ENCODE data around the gene NOTCH4. TPM values are rescaled to one million over a fixed set of nuclear protein-coding genes. Genes with fewer than 3 reads are reported as not detected.
A peak's percentile ranks its signal among the peaks of the same experiment; 100 is the strongest.

Gene NOTCH4
- total RNA-seq, 1 donor from 2014 or later: 9.9 TPM

DNA sequence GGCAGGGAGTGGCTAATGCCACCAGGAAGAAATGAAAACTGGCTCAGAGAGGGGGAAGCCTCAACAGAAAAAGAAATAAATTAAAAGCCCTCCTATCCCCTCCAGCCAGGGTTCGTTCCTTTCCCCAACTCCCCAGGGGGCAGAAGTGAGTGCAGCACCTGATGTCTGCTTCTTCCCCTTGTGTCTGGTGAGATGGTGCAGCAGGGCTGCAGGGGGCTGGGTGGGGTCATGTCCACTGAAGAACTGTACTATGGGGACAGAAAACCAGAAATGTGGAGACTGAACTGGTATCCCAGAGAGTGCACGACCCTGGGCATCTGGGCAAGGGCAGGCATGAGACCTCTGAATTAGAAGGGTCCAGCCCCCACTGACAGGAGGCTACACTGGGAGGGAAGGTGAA is 55.5 kb downstream of the NOTCH4 start:
- H3K4me1 ChIP-seq (ENCODE audit: control insufficient read depth in 3 of 3, insufficient read depth in 3 of 3, low read length in 3 of 3): peaks cover 0 to 6% (median 0%) of the 10 kb centered on the region in 3 donors
- no peak overlapping the region for H3K9ac ChIP-seq (ENCODE audit: low read depth in 1 of 3, low read length in 3 of 3)
- H3K4me3 ChIP-seq (ENCODE audit: low read length in 3 of 3): no peak overlapping the region
- peaks cover 36 to 58% (median 43%) of the 10 kb centered on the region in 3 donors for H3K36me3 ChIP-seq (ENCODE audit: control insufficient read depth in 3 of 3, insufficient read depth in 3 of 3, low read length in 3 of 3)
- H3K27ac ChIP-seq (ENCODE audit: low read depth, low read length): no peak overlapping the region
- H3K9me3 ChIP-seq (ENCODE audit: control insufficient read depth in 3 of 3, low read length in 3 of 3): no peaks in the 10 kb centered on the region
- H3K27me3 ChIP-seq (ENCODE audit: control insufficient read depth in 3 of 3, insufficient read depth in 3 of 3, low read length in 3 of 3): no peaks in the 10 kb centered on the region

DNA sequence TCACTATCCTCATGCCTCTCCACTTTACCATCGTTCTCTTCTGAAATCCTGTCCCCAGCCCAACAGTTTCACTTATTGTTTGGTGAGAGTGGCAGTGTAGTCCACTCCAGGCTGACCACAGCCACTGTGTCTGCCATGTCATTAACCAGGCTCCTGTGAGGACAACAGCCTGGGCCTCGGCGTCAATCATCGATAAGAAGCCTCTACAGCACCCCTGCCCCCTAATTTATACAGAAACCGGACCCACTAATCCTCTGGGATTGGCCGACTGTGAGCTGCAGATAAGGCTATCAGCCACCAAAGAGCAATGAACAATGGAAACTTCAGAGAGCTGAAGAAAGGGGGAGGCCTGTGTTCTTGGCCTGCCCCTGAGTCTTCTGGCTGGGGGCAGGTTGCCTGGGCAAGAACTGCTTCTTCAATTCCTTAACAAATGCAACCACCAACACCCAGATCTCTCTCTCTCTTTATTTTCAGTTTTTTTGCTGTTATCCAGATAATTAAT is 56.1 kb downstream of the NOTCH4 start:
- H3K9me3 ChIP-seq (ENCODE audit: control insufficient read depth in 3 of 3, low read length in 3 of 3): no peaks in the 10 kb centered on the region
- H3K4me3 ChIP-seq (ENCODE audit: low read length in 3 of 3): no peak overlapping the region
- H3K36me3 ChIP-seq (ENCODE audit: control insufficient read depth in 3 of 3, insufficient read depth in 3 of 3, low read length in 3 of 3): peaks cover 40 to 62% (median 43%) of the 10 kb centered on the region in 3 donors
- no peaks in the 10 kb centered on the region for H3K27me3 ChIP-seq (ENCODE audit: control insufficient read depth in 3 of 3, insufficient read depth in 3 of 3, low read length in 3 of 3)
- no peak overlapping the region for H3K9ac ChIP-seq (ENCODE audit: low read depth in 1 of 3, low read length in 3 of 3)
- peaks cover 0 to under 1% (median 0%) of the 10 kb centered on the region in 3 donors for H3K4me1 ChIP-seq (ENCODE audit: control insufficient read depth in 3 of 3, insufficient read depth in 3 of 3, low read length in 3 of 3)
- no peak overlapping the region for H3K27ac ChIP-seq (ENCODE audit: low read depth, low read length)

DNA sequence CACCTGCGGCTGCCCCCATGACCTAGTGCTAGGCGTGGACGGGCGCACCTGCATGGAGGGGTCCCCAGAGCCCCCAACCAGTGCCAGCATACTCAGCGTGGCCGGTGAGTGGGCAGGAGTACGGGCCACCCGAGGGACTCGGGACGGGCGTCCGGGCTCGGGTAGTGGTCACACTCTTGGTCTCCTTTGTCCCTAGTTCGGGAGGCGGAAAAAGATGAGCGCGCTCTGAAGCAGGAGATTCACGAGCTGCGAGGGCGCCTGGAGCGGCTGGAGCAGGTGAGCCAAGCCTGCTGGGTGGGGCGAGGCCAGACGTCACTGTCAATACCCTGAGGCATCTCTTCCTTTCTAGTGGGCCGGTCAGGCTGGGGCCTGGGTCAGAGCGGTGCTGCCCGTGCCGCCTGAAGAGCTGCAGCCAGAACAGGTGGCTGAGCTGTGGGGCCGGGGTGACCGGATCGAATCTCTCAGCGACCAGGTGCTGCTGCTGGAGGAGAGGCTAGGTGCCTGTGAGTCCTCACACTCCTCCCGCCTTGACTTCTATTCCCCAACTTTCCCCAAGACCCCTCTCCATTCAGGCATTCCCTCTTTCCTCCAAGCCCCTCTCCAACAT is 56.6 kb downstream of the NOTCH4 start:
- no peak overlapping the region for H3K9ac ChIP-seq (ENCODE audit: low read depth in 1 of 3, low read length in 3 of 3)
- H3K9me3 ChIP-seq (ENCODE audit: control insufficient read depth in 3 of 3, low read length in 3 of 3): no peaks in the 10 kb centered on the region
- peaks cover 0 to 5% (median 0%) of the 10 kb centered on the region in 3 donors for H3K4me1 ChIP-seq (ENCODE audit: control insufficient read depth in 3 of 3, insufficient read depth in 3 of 3, low read length in 3 of 3)
- no peaks in the 10 kb centered on the region for H3K27me3 ChIP-seq (ENCODE audit: control insufficient read depth in 3 of 3, insufficient read depth in 3 of 3, low read length in 3 of 3)
- peaks cover 43 to 68% (median 44%) of the 10 kb centered on the region in 3 donors for H3K36me3 ChIP-seq (ENCODE audit: control insufficient read depth in 3 of 3, insufficient read depth in 3 of 3, low read length in 3 of 3)
- H3K4me3 ChIP-seq (ENCODE audit: low read length in 3 of 3): no peak overlapping the region
- H3K27ac ChIP-seq (ENCODE audit: low read depth, low read length): no peak overlapping the region

DNA sequence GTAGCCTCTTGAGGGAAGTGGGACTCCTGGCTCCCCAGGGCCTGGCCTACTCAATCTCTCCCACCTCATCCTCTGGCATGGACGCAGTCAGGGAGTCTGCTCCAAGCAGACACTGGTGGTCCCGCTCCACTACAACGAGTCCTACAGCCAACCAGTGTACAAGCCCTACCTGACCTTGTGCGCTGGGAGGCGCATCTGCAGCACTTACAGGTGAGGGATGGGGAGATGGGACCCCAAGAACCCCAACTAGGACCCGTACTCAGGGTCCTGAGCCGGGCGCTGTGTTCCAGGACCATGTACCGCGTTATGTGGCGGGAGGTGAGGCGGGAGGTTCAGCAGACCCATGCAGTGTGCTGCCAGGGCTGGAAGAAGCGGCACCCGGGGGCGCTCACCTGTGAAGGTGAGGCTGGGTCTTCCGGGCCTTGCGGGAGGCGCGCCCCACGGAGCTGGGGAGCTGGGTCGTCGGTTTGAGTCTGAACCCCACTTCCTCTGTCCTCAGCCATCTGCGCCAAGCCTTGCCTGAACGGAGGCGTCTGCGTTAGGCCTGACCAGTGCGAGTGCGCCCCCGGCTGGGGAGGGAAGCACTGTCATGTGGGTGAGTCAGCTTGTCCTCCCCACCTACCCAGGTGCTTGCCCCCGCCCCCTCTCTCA is 57.3 kb downstream of the NOTCH4 start:
- no peak overlapping the region for H3K27ac ChIP-seq (ENCODE audit: low read depth, low read length)
- no peaks in the 10 kb centered on the region for H3K27me3 ChIP-seq (ENCODE audit: control insufficient read depth in 3 of 3, insufficient read depth in 3 of 3, low read length in 3 of 3)
- no peak overlapping the region for H3K9ac ChIP-seq (ENCODE audit: low read depth in 1 of 3, low read length in 3 of 3)
- H3K36me3 ChIP-seq (ENCODE audit: control insufficient read depth in 3 of 3, insufficient read depth in 3 of 3, low read length in 3 of 3): peaks cover 43 to 68% (median 45%) of the 10 kb centered on the region in 3 donors
- peaks cover 0 to 5% (median 0%) of the 10 kb centered on the region in 3 donors for H3K4me1 ChIP-seq (ENCODE audit: control insufficient read depth in 3 of 3, insufficient read depth in 3 of 3, low read length in 3 of 3)
- no peak overlapping the region for H3K4me3 ChIP-seq (ENCODE audit: low read length in 3 of 3)
- no peaks in the 10 kb centered on the region for H3K9me3 ChIP-seq (ENCODE audit: control insufficient read depth in 3 of 3, low read length in 3 of 3)

DNA sequence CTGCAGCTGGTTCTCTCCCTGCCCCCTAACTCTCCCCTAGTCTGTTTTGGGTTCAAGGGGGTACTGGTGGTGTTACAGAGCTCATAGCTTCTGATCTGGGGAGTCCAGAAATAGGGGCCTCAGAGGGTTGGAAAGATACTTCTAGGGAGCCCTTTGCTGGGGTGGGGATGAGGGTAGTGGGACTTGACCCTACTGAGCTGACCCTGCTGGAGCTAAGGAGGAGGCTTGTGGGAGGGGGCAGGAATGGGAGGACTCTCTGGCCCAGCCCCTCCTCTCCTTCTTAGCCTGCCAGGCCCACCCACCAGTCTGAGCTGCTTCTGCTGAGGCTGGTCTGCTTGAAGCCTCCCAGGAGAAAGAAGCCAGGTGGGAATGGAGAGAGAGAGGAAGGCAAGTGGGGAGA is 59.6 kb downstream of the NOTCH4 start, which contains the start of gene EGFL8:
Gene EGFL8, plus strand, starts transcription at position 301 of the 400 bp plus-strand sequence. CDS start 1,571 bp downstream, outside the sequence.
- peaks cover 24 to 48% (median 29%) of the 10 kb centered on the region in 3 donors for H3K36me3 ChIP-seq (ENCODE audit: control insufficient read depth in 3 of 3, insufficient read depth in 3 of 3, low read length in 3 of 3)
- no peak within 1 kb of the TSS for H3K27ac ChIP-seq (ENCODE audit: low read depth, low read length)
- H3K4me3 ChIP-seq (ENCODE audit: low read length in 3 of 3): no peak within 1 kb of the TSS
- peak within 1 kb of the TSS in 1 of 3 donors; percentile 45 for H3K9ac ChIP-seq (ENCODE audit: low read depth in 1 of 3, low read length in 3 of 3)
- H3K27me3 ChIP-seq (ENCODE audit: control insufficient read depth in 3 of 3, insufficient read depth in 3 of 3, low read length in 3 of 3): no peaks in the 10 kb centered on the region
- no peaks in the 10 kb centered on the region for H3K9me3 ChIP-seq (ENCODE audit: control insufficient read depth in 3 of 3, low read length in 3 of 3)
- peaks cover 0 to 5% (median 0%) of the 10 kb centered on the region in 3 donors for H3K4me1 ChIP-seq (ENCODE audit: control insufficient read depth in 3 of 3, insufficient read depth in 3 of 3, low read length in 3 of 3)

DNA sequence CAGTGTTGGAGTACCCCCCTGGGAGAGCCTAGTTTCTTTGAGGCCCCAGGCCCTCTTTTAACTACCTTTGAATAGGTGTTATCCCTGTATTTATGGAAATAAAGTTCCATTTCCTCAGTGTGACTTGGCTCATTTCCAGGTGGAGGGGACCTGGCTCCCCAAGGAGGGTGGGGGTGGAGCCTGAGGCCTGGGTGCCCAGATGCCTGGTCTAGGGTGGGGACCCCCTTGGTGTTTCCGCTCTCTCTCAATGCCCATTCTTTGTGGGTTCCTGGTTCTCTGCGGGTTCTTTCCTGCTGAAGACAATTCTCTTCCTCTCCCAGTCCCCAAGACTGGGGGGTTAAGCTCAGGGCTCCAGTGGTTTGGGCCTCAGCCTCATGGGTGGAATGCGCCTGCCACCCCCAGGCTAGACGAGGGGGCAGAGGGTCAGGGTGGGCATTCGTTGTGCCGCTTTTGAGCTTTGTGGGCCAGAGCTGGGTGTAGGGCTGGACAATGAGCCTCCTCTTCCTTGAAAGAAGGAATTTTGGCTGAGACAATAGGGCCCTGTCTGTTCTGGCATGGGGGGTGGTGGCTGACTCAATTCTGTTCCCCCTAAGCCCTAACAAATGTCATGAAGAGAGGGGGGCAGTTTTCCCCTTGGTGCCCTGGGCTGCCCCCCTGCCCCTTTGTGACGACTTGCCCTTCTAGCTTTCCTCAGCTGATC is 60.2 kb downstream of the NOTCH4 start:
- Histone ChIP-seq H3K9me3 (ENCODE audit: control insufficient read depth in 3 of 3, low read length in 3 of 3) (no peaks in the 10 kb centered on the region), H3K4me3 (ENCODE audit: low read length in 3 of 3) (no peak overlapping the region), H3K9ac (ENCODE audit: low read depth in 1 of 3, low read length in 3 of 3) (peak overlapping the region in 1 of 3 donors; percentile 45), H3K36me3 (ENCODE audit: control insufficient read depth in 3 of 3, insufficient read depth in 3 of 3, low read length in 3 of 3) (peaks cover 19 to 44% (median 26%) of the 10 kb centered on the region in 3 donors), H3K27ac (ENCODE audit: low read depth, low read length) (no peak overlapping the region), H3K4me1 (ENCODE audit: control insufficient read depth in 3 of 3, insufficient read depth in 3 of 3, low read length in 3 of 3) (peaks cover 0 to 5% (median 0%) of the 10 kb centered on the region in 3 donors), H3K27me3 (ENCODE audit: control insufficient read depth in 3 of 3, insufficient read depth in 3 of 3, low read length in 3 of 3) (no peaks in the 10 kb centered on the region)

DNA sequence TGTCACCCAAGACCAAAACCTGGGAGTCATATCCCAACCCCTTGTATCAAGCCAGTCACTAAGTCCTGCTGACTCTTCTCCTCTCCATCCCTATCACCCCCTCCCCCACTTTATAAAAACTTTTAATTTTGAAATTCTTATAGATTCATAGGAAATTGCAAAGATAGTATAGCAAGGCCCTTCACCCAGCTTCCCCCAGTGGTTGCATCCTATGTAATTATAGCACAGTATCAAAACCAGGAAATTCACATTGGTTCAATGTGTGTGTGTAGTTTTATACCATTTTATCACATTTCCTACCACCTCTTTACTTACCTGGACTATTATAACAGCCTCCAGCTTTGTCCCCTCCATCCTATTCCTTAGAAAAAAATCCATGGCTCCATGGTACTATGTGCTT is 65.8 kb downstream of the NOTCH4 start:
- H3K4me1 ChIP-seq (ENCODE audit: control insufficient read depth in 3 of 3, insufficient read depth in 3 of 3, low read length in 3 of 3): peaks cover 20 to 25% (median 21%) of the 10 kb centered on the region in 3 donors
- no peaks in the 10 kb centered on the region for H3K27me3 ChIP-seq (ENCODE audit: control insufficient read depth in 3 of 3, insufficient read depth in 3 of 3, low read length in 3 of 3)
- peaks cover 24 to 32% (median 27%) of the 10 kb centered on the region in 3 donors for H3K36me3 ChIP-seq (ENCODE audit: control insufficient read depth in 3 of 3, insufficient read depth in 3 of 3, low read length in 3 of 3)
- no peak overlapping the region for H3K9ac ChIP-seq (ENCODE audit: low read depth in 1 of 3, low read length in 3 of 3)
- H3K27ac ChIP-seq (ENCODE audit: low read depth, low read length): no peak overlapping the region
- no peaks in the 10 kb centered on the region for H3K9me3 ChIP-seq (ENCODE audit: control insufficient read depth in 3 of 3, low read length in 3 of 3)
- no peak overlapping the region for H3K4me3 ChIP-seq (ENCODE audit: low read length in 3 of 3)

DNA sequence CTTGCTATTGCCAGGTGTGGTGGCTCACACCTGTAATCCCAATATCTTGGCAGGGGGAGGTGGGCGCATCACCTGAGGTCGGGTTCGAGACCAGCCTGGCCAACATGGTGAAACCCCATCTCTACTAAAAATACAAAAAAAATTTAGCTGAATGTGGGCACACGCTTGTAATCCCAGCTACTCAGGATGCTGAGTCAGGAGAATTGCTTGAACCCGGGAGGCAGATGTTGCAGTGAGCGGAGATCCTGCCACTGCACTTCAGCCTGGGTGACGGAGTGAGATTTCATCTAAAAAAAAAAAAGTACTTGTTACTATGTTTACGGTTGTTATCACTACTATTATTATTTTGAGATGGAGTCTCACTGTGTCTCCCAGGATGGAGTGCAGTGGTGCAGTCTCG is 67.0 kb downstream of the NOTCH4 start:
- no peak overlapping the region for H3K9ac ChIP-seq (ENCODE audit: low read depth in 1 of 3, low read length in 3 of 3)
- no peak overlapping the region for H3K27ac ChIP-seq (ENCODE audit: low read depth, low read length)
- no peaks in the 10 kb centered on the region for H3K9me3 ChIP-seq (ENCODE audit: control insufficient read depth in 3 of 3, low read length in 3 of 3)
- H3K36me3 ChIP-seq (ENCODE audit: control insufficient read depth in 3 of 3, insufficient read depth in 3 of 3, low read length in 3 of 3): peaks cover 19 to 25% (median 24%) of the 10 kb centered on the region in 3 donors
- H3K4me1 ChIP-seq (ENCODE audit: control insufficient read depth in 3 of 3, insufficient read depth in 3 of 3, low read length in 3 of 3): peaks cover 27 to 35% (median 29%) of the 10 kb centered on the region in 3 donors
- no peak overlapping the region for H3K4me3 ChIP-seq (ENCODE audit: low read length in 3 of 3)
- H3K27me3 ChIP-seq (ENCODE audit: control insufficient read depth in 3 of 3, insufficient read depth in 3 of 3, low read length in 3 of 3): no peaks in the 10 kb centered on the region

DNA sequence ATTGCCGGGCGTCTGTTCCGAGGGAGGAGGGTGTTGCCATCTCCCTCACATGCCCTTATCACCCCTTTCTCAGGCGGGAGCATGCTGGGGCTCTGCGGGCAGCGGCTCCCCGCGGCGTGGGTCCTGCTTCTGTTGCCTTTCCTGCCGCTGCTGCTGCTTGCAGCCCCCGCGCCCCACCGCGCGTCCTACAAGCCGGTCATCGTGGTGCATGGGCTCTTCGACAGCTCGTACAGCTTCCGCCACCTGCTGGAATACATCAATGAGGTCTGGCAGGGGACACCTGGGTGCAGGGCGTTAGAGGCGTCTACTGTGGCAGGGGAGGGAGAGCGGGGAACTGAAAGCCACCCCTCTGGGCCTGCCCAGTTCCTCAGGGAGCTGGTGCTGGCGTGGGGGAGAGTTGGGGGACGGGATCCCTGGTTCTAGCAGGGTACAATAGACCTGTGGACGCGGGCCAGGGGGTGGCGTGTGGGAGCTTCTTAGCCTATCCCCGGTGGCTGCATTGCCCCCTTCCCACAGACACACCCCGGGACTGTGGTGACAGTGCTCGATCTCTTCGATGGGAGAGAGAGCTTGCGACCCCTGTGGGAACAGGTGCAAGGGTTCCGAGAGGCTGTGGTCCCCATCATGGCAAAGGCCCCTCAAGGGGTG is 69.2 kb downstream of the NOTCH4 start:
- H3K9me3 ChIP-seq (ENCODE audit: control insufficient read depth in 3 of 3, low read length in 3 of 3): no peaks in the 10 kb centered on the region
- H3K9ac ChIP-seq (ENCODE audit: low read depth in 1 of 3, low read length in 3 of 3): peak overlapping the region; percentile 85 to 96 (median 95)
- peaks cover 28 to 35% (median 29%) of the 10 kb centered on the region in 3 donors for H3K4me1 ChIP-seq (ENCODE audit: control insufficient read depth in 3 of 3, insufficient read depth in 3 of 3, low read length in 3 of 3)
- H3K27me3 ChIP-seq (ENCODE audit: control insufficient read depth in 3 of 3, insufficient read depth in 3 of 3, low read length in 3 of 3): peaks cover 7 to 13% (median 12%) of the 10 kb centered on the region in 3 donors
- peaks cover 19 to 25% (median 24%) of the 10 kb centered on the region in 3 donors for H3K36me3 ChIP-seq (ENCODE audit: control insufficient read depth in 3 of 3, insufficient read depth in 3 of 3, low read length in 3 of 3)
- peak overlapping the region; percentile 86 for H3K27ac ChIP-seq (ENCODE audit: low read depth, low read length)
- H3K4me3 ChIP-seq (ENCODE audit: low read length in 3 of 3): peak overlapping the region; percentile 94 to 95 (median 95)

Data from skeletal muscle tissue (tissue), 4 donors.